ENCODE data around the gene NME4.
"Not testable (repeated sequence)": the region's sequence is repeated elsewhere in the genome, so short reads cannot be mapped to it uniquely, and the experiment has no call there.

NME4 gene

DNA sequence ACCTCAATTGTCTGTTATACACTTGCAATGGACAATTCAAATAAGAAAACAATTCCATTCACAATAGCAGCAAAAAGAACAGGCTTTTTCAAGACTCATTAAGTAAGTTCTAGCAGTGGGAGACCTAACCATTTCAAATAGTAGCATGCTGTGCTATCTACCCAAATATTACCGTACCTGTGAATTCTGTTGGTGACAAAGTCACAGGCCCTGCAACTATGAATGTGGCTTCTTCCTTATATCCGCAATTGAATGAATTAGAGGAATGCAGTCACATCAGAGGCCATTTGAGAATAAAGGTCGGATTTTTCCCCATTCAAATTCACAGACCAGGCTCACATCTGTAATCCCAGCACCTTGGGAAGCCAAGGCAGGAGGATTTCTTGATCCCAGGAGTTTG is 800 bp upstream of the NME4 start:
- no peak for DNase-seq

- peak in 18 of 56 donors; percentile 23 to 52 (median 34) for DNase-seq
Observed at GRCh38 chr16:396605-397004, 394 bp upstream of the NME4 start.

DNA sequence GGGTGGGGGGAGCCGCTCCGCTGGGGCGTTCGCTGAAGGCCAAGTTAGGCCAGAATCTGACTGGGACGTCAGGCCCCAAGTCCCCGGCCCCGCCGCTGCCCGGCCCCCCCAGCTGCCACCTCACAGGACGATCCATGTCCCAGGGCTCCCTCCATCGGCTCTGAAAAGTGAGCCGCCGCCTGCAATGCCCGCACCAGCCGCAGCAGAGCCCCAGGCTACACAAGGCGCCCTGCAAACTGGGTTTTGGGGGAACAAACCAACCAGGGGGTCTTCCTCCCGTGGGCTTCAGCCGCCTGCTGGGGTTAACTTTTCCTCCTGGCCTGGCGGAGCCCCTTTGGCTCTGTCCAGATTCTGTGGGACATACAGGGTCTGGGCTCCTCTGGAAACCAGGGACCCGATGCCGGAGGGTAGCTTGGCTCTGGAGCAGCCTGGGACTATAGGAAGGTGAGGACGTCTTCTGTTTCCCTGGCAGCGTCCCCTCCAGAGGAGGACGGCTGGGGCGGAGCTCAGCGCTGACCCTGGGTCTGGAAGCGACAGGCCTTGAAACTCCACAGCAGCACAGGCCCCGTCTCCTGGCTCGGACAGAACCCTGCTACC is 835 bp downstream of the NME4 start:
- DNase-seq: peak in 40 of 56 donors; percentile 9 to 76 (median 44)

DNA sequence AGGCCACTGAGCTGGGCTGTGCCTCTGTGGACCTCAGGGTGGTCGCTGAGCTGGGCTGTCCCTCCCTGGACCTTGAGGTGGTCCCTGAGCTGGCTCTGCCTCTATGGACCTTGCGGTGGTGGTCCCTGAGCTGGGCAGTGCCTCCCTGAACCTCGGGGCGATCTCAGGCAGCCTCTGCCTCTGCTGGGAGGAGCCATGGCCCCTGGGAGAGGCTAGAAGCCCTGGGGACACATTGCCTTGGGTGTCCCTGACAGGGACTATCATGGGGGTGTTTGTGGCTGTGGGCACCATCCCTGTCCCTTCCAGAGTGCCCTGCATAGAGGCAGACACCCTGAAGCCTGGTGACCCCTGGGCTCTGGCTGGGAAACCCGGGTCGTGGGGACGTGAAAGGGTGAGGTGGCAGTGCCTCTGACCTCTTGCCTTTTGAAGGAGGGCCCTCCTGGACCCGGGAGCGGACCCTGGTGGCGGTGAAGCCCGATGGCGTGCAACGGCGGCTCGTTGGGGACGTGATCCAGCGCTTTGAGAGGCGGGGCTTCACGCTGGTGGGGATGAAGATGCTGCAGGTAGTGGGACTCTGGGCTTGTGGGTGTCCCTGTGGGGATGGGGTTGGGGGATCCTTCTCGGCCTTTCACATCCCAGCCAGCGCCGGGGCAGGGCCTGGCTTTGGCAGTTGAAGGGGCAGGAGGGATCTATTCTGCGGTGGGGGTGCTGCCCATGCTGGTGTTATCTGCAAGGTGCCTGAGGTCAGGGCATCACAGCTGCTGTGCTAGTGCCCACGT is 1.8 kb downstream of the NME4 start:
- no peak for DNase-seq

GRCh38 chr16:399340-400019 is 2.5 kb downstream of the NME4 start:
- no peak for DNase-seq

- no peak for DNase-seq
Observed at GRCh38 chr16:400061-400591, 3.1 kb downstream of the NME4 start.

DNA sequence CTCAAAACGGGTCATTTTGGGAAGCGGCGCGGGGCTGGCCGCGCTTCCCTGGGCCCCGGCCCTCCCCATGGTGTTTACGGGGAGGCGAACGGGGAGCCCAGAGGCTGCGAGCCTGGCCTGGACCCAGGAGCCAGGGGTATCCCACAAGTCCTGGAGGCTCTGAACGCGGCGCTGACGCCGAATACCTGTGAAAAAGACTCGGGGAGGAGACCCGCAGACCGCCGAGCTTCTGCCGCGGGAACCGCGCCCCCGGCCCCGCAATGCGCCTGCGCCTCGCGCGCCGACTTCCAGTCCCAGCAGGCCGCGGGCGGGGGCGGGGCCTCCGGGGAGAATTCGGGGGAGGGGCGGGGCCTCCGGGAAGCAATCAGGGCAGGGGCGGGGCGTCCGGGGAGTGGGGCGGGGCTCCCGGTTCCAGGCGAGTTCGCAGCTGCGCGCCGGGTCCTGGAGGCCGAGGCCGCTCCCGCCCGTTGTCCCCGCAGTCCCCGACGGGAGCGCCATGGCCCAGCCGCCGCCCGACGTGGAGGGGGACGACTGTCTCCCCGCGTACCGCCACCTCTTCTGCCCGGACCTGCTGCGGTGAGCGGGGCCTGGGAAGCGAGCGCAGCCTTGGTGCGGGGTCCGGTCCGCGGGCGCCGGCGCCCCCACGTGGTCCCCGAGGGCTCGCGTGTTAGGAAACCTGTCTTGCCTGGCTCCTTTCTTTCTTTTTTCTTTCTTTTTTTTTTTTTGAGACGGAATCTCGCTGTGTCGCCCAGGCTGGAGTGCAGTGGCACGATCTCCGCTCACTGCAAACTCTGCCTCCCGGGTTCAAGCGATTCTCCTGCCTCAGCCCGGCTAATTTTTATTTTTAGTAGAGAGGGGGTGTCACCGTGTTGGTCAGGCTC is 4.7 kb downstream of the NME4 start, which contains the start of gene DECR2:
TSS of gene DECR2 (plus strand) at position 418 of the 881 bp plus-strand sequence. CDS start at position 497, 79 bp downstream.
- peak in 55 of 56 donors; percentile 78 to 97 (median 92) for DNase-seq

- no peak for DNase-seq
Observed at GRCh38 chr16:404971-405486, 8.0 kb downstream of the NME4 start.

GRCh38 chr16:405548-406506 is 8.8 kb downstream of the NME4 start:
- DNase-seq: no peak

DNA sequence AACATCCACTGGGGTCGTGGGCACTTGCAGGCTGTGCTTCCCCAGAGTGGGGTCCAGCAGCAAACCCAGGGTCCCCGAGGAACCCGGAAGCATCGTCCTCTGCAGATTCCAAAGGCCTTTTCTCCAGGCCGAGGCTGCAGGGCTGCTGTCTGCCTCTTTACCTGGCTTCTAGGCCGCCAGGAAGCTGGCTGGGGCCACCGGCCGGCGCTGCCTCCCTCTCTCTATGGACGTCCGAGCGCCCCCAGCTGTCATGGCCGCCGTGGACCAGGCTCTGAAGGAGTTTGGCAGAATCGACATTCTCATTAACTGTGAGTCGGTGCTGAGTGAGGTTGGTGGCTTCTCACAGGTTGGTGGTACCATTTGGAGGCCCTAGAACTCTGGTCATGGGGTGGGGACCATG is 10.3 kb downstream of the NME4 start:
- no peak for DNase-seq

DNA sequence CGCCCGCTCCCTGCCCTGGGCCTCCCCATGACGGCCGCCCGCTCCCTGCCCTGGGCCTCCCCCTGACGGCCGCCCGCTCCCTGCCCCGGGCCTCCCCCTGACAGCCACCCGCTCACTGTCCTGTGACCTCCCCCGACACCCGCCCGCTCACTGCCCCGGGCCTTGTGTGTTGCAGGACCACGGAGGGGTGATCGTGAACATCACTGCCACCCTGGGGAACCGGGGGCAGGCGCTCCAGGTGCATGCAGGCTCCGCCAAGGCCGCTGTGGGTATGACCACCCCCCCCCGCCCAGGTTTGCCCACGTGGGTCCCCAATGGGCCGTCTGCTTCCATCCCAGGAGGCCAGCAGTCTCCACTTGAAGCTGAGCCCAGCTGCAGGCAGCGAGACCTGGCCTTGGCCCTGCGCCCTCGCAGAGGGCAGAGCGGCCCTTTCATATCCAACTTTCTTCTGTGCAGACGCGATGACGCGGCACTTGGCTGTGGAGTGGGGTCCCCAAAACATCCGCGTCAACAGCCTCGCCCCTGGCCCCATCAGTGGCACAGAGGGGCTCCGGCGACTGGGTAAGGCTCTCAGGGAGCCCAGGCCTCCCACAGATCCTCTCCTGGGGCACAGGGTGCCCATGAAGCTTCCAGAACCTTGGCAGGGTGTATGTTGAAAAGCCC is 13.6 kb downstream of the NME4 start:
- DNase-seq: no peak

GRCh38 chr16:411576-412265 is 14.7 kb downstream of the NME4 start:
- DNase-seq: no peak

DNA sequence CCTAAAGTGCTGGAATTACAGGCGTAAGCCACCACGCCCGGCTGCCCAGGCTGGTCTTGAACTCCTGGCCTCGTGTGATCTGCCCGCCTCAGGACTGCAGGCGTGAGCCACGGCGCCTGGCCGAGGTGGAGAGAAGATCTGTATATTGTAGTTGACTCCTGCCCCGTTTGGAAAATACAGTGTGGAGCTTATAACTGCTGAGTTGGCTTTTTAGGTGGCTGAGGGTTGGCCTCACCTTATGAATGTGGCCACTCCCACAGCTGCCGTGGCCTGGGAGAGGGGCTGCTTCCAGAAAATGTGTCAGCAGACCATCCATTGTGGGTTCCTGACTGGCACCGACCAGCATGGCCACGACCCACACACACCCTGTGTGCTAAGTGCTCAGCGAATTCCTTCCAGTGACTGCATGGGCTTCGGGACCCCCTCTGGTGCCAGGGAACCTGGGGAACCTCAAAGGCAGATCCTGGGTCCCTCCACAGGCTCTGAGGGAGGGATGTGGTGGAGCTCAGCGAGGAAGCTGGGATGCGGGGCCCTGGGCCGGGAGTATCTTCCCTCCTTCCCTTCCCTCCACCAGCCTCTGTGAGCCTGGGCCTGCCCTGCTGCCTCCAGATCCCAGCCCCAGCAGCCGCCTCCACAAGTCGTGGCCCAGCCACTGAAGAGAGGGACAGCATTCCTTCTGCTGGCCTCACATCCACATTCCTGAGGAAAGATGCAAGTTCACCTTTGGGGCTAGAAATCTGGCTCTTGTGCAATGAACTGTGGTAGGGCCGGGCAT is 17.6 kb downstream of the NME4 start:
- DNase-seq: no peak

- not testable (repeated sequence) for DNase-seq
Observed at GRCh38 chr16:415170-415498, 18.1 kb downstream of the NME4 start.

GRCh38 chr16:422179-422578 is 25.2 kb downstream of the NME4 start:
- DNase-seq: not testable (repeated sequence)

GRCh38 chr16:424033-424622 is 27.1 kb downstream of the NME4 start:
- DNase-seq: peak in 38 of 56 donors; percentile 6 to 83 (median 46)

GRCh38 chr16:424623-425081 is 27.7 kb downstream of the NME4 start:
- peak in 21 of 56 donors; percentile 20 to 74 (median 55) for DNase-seq

Measured in amygdala (tissue), 56 donors.